GM13976 (cell line): Measurements from ENCODE around the gene ATP5F1A.
"Not testable (repeated sequence)": the region's sequence is repeated elsewhere in the genome, so short reads cannot be mapped to it uniquely, and the experiment has no call there.

ENCODE experiments used
- DNase-seq: peaks from one replicate; pipeline ENCODE4 v3.0.0; 2012; ENCODE audit warnings: low spot score
- in situ Hi-C: fragments of 300-500 bp; cut with MboI; formaldehyde crosslinking; loops from one replicate; pipeline ENCODE4 v1.12.0; 2022; ENCODE audit warnings: low sequenced_read_pairs, mixed read lengths, inconsistent platforms; ENCODE audit not compliant: unreplicated experiment
- TF ChIP-seq, protein P1 (sequence below): IDR thresholded peaks from 2 replicates; pipeline ENCODE4 v1.5.1; 2012; ENCODE audit warnings: borderline replicate concordance, mild to moderate bottlenecking; ENCODE audit not compliant: insufficient read depth; ENCODE audit errors: extremely low read depth, missing control alignments, control extremely low read depth

The ATP5F1A gene

GRCh38 chr18:46097431-46097800, 680 bp downstream of the ATP5F1A start:
- in situ Hi-C loops = no loop called here
- DNase-seq = no peak
- TF ChIP-seq, protein P1, sequence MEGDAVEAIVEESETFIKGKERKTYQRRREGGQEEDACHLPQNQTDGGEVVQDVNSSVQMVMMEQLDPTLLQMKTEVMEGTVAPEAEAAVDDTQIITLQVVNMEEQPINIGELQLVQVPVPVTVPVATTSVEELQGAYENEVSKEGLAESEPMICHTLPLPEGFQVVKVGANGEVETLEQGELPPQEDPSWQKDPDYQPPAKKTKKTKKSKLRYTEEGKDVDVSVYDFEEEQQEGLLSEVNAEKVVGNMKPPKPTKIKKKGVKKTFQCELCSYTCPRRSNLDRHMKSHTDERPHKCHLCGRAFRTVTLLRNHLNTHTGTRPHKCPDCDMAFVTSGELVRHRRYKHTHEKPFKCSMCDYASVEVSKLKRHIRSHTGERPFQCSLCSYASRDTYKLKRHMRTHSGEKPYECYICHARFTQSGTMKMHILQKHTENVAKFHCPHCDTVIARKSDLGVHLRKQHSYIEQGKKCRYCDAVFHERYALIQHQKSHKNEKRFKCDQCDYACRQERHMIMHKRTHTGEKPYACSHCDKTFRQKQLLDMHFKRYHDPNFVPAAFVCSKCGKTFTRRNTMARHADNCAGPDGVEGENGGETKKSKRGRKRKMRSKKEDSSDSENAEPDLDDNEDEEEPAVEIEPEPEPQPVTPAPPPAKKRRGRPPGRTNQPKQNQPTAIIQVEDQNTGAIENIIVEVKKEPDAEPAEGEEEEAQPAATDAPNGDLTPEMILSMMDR = no peak

GRCh38 chr18:46096651-46097300, 1.3 kb downstream of the ATP5F1A start:
- no peak for DNase-seq
- TF ChIP-seq, protein P1 = no peak
- in situ Hi-C loops = no loop called here

GRCh38 chr18:46095532-46095931, 2.6 kb downstream of the ATP5F1A start:
- in situ Hi-C loops = no loop called here
- TF ChIP-seq, protein P1 = no peak
- no peak for DNase-seq

DNA sequence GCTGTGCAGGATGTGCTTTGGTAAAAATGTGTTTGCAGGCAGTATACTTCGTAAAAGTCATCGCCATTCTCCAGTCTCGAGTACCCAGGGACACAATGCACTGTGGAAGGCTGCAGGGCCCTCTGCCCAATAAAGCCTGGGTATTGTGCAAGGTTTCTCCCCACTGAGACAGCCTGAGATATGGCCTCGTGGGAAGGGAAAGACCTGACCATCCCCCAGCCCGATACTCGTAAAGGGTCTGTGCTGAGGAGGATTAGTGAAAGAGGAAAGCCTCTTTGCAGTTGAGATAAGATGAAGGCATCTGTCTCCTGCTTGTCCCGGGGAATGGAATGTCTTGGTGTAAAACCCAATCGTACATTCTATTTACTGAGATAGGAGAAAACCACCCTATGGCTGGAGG, 9.6 kb downstream of the ATP5F1A start:
- DNase-seq, in situ Hi-C loops: not testable (repeated sequence)

DNA sequence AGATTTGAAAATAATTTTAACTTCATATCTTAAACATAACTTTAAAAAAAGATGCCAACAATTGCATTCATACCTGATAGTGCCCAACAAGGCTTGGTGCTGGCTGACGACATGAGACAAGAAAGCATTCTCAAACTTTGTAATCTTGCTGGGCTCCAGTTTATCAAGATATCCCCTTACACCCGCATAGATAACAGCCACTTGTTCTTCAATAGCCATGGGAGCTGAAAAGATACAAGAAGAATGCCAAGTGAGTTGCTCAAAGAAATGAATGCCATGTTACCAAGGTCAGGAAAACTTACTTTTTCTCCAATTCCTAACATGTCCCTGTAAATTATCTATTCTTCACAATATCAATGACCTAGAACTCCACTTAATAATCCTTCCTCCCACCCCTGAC, 13.7 kb downstream of the ATP5F1A start:
- TF ChIP-seq, protein P1 = no peak
- in situ Hi-C loops = no loop called here
- no peak for DNase-seq

DNA sequence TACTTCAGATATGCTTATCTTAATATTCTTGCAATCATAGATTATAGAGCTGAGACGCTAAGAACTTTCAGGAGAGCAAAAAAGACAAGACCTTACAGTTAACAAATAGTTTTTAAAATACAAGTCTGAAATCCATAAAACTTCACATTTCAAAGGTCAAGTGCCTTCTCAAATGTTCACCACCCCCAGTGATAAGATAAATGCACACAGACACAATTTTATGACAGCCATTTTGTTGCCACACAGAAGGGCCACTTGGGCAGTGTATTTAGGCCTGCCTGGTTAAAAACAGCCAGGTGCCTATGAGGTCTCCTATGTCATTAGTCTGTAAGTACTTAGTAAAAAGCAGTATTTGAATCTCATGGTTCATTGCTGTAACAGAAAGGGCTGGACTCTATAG, 17.9 kb downstream of the ATP5F1A start:
- in situ Hi-C loops = no loop called here
- DNase-seq = no peak
- TF ChIP-seq, protein P1 = no peak

DNA sequence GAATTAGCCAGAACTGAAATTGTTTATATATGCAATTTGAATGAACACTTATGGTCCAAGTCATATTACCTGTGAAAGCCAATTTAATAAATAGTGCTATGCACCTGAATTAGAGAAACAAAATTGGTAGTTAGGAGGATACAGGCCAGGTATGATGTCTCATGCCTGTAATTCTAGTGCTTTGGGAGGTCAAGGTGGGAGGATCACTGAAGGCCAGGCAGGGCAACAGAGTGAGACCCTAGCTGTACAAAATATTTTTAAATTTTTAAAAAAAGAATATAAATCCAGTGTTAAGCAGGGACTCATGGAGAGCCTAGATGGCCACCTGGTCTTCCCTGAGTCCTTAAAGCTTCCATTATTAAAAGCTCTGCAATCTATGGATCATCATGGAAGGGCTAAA, 18.8 kb downstream of the ATP5F1A start:
- no peak for DNase-seq
- in situ Hi-C loops = loop anchor here (10.0 kb wide), 1 partner anchor 405 kb away; no protein-coding TSS in a partner anchor
- TF ChIP-seq, protein P1 = no peak
